Loucy (cell line): ENCODE data around the gene KRTAP10-9.

Source experiments
- H2AFZ ChIP-seq: fragments of 200-600 bp; sonication (generic); 2 replicates; pipeline ENCODE4 v1.6.0; 2016; ENCODE audit warnings: antibody characterized with exemption, mild to moderate bottlenecking, low read length, moderate library complexity
- H3F3A ChIP-seq: fragments of 200-600 bp; 2 replicates; pipeline ENCODE4 v1.6.0; 2016; ENCODE audit warnings: antibody characterized with exemption, low read depth, mild to moderate bottlenecking
- H3K27me3 ChIP-seq: fragments of 200-600 bp; sonication (generic); 2 replicates; pipeline ENCODE4 v1.6.1; 2014; ENCODE audit warnings: low read length, mild to moderate bottlenecking; ENCODE audit not compliant: insufficient read depth, poor library complexity, severe bottlenecking
- H3K36me3 ChIP-seq: fragments of 200-600 bp; sonication (generic); 2 replicates; pipeline ENCODE4 v1.6.1; 2016; ENCODE audit warnings: low read length; ENCODE audit not compliant: insufficient read depth
- H3K4me1 ChIP-seq: fragments of 200-600 bp; sonication (generic); 2 replicates; pipeline ENCODE4 v1.5.1; 2014; ENCODE audit warnings: low read length, mild to moderate bottlenecking; ENCODE audit not compliant: insufficient read depth, poor library complexity, severe bottlenecking
- H3K4me2 ChIP-seq: fragments of 200-600 bp; sonication (generic); 2 replicates; pipeline ENCODE4 v1.6.0; 2014; ENCODE audit warnings: antibody characterized with exemption, low read length, low read depth, mild to moderate bottlenecking; ENCODE audit not compliant: poor library complexity, severe bottlenecking
- H3K4me3 ChIP-seq: fragments of 200-600 bp; sonication (generic); 2 replicates; pipeline ENCODE4 v1.5.1; 2014; ENCODE audit warnings: low read length, mild to moderate bottlenecking, mixed read lengths; ENCODE audit not compliant: poor library complexity, severe bottlenecking
- H3K79me2 ChIP-seq: fragments of 200-600 bp; sonication (generic); 2 replicates; pipeline ENCODE4 v1.6.1; 2014; ENCODE audit warnings: low read length; ENCODE audit not compliant: insufficient read depth
- H3K9ac ChIP-seq: fragments of 200-600 bp; sonication (generic); 2 replicates; pipeline ENCODE4 v1.6.0; 2014; ENCODE audit warnings: mild to moderate bottlenecking, low read depth, low read length, moderate library complexity; ENCODE audit not compliant: poor library complexity, severe bottlenecking
- H3K9me2 ChIP-seq: fragments of 200-600 bp; sonication (generic); replicated peaks from 2 replicates; pipeline ENCODE4 v1.6.1; 2016; ENCODE audit warnings: low read depth, low read length, mixed read lengths
- H3K9me3 ChIP-seq: fragments of 200-600 bp; sonication (generic); 2 replicates; pipeline ENCODE4 v1.6.1; 2014; ENCODE audit warnings: mild to moderate bottlenecking, antibody characterized with exemption, low read length, low read depth; ENCODE audit not compliant: insufficient read depth
- H4K20me1 ChIP-seq: fragments of 200-600 bp; sonication (generic); 2 replicates; pipeline ENCODE4 v1.6.0; 2014; ENCODE audit warnings: antibody characterized with exemption, low read length, mild to moderate bottlenecking; ENCODE audit not compliant: insufficient read depth, poor library complexity, severe bottlenecking
- EZH2phosphoT487 ChIP-seq: fragments of 200-600 bp; IDR thresholded peaks from 2 replicates; pipeline ENCODE4 v1.6.1; 2018; ENCODE audit warnings: antibody characterized with exemption, mild to moderate bottlenecking, moderate library complexity, borderline replicate concordance
- TF ChIP-seq, protein P1 (sequence below): fragments of 200-600 bp; sonication (generic); conservative IDR thresholded peaks from 2 replicates; pipeline ENCODE4 v1.5.1; 2014; ENCODE audit warnings: mild to moderate bottlenecking, antibody characterized with exemption, low read length

Gene KRTAP10-9

GRCh38 chr21:44666401-44667320, 39.8 kb downstream of the KRTAP10-9 start, which contains the start of gene KRTAP12-2:
Gene KRTAP12-2 (minus strand): TSS chr21:44666927. CDS start chr21:44666886, 41 bp downstream.
- Histone ChIP-seq H3K4me2 (no peak within 1 kb of the TSS), H3K4me3 (no peak within 1 kb of the TSS)
- no peak for TF ChIP-seq EZH2phosphoT487
- TF ChIP-seq, protein P1, sequence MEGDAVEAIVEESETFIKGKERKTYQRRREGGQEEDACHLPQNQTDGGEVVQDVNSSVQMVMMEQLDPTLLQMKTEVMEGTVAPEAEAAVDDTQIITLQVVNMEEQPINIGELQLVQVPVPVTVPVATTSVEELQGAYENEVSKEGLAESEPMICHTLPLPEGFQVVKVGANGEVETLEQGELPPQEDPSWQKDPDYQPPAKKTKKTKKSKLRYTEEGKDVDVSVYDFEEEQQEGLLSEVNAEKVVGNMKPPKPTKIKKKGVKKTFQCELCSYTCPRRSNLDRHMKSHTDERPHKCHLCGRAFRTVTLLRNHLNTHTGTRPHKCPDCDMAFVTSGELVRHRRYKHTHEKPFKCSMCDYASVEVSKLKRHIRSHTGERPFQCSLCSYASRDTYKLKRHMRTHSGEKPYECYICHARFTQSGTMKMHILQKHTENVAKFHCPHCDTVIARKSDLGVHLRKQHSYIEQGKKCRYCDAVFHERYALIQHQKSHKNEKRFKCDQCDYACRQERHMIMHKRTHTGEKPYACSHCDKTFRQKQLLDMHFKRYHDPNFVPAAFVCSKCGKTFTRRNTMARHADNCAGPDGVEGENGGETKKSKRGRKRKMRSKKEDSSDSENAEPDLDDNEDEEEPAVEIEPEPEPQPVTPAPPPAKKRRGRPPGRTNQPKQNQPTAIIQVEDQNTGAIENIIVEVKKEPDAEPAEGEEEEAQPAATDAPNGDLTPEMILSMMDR = no peak

GRCh38 chr21:44667612-44668011, 40.7 kb downstream of the KRTAP10-9 start:
- no peak for TF ChIP-seq EZH2phosphoT487
- TF ChIP-seq, protein P1 = no peak
- Histone ChIP-seq H3K36me3 (no peaks in the 10 kb centered on the region), H3K27me3 (no peaks in the 10 kb centered on the region), H2AFZ (no peak overlapping the region), H3K9me2 (no peaks in the 10 kb centered on the region), H3K4me2 (no peak overlapping the region), H3K79me2 (no peaks in the 10 kb centered on the region), H3F3A (no peaks in the 10 kb centered on the region), H4K20me1 (no peaks in the 10 kb centered on the region), H3K4me1 (no peaks in the 10 kb centered on the region), H3K4me3 (no peak overlapping the region), H3K9ac (no peak overlapping the region), H3K9me3 (peaks cover 9% of the 10 kb centered on the region; the same call in 1 of the 2 replicates)

More at GRCh38 chr21:44666401-44667320, 39.8 kb downstream of the KRTAP10-9 start, which contains the start of gene KRTAP12-2:
- no peaks in the 10 kb centered on the region for H3K4me1 ChIP-seq
- H4K20me1 ChIP-seq = no peaks in the 10 kb centered on the region
- no peak within 1 kb of the TSS for H2AFZ ChIP-seq
- no peaks in the 10 kb centered on the region for H3K9me2 ChIP-seq
- no peaks in the 10 kb centered on the region for H3K79me2 ChIP-seq
- H3K9ac ChIP-seq = no peak within 1 kb of the TSS
- H3K36me3 ChIP-seq = no peaks in the 10 kb centered on the region
- no peaks in the 10 kb centered on the region for H3F3A ChIP-seq
- peaks cover 5% of the 10 kb centered on the region; the same call in 1 of the 2 replicates for H3K9me3 ChIP-seq
- no peaks in the 10 kb centered on the region for H3K27me3 ChIP-seq

DNA sequence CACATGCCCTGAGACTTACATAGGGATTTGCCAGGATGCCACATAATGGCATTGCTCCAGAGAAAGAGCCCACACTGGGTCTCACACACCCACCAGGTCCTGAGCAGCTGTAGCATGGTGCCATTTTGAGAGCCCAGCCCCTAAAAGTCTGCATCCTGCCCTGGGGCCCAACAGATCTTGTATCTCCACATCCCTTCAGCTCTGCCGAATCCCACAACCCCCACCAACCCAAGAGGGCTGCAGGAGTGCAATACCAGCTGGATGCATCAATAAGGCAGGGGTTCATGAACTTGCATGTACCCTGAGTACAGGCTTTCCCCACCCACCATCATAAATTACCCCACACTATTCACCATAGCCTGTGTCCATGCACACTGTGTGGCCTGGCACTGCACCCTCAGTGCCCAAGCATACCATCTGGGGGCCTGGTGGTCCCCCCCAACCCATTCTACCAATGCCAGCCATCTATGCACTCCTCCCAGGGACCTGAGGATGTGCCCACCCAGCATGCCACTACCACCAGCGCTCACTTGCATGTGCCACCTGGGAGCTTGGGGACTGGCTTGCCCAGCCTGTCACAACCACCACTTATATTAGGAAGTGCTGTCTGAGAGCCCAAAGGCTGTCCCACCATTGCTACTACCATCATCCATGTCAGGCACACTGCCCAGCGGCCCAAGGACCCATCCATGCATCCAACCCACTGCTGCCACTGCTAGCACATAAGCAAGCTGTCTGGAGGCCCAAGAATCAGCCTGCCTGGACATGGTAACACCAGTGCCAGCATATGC, 43.9 kb downstream of the KRTAP10-9 start:
- Histone ChIP-seq H3K9ac (no peak overlapping the region), H3K4me1 (no peaks in the 10 kb centered on the region), H3K36me3 (no peaks in the 10 kb centered on the region), H2AFZ (no peak overlapping the region), H4K20me1 (no peaks in the 10 kb centered on the region), H3K4me3 (no peak overlapping the region), H3K4me2 (no peak overlapping the region), H3K9me2 (no peaks in the 10 kb centered on the region), H3K27me3 (no peaks in the 10 kb centered on the region), H3K9me3 (peaks cover 6% of the 10 kb centered on the region; the same call in 1 of the 2 replicates), H3F3A (no peaks in the 10 kb centered on the region), H3K79me2 (no peaks in the 10 kb centered on the region)
- TF ChIP-seq EZH2phosphoT487 = no peak
- TF ChIP-seq, protein P1 = no peak
